MM.1S (cell line): ENCODE measurements around the gene PGBD5.

Source experiments
- DNase-seq: peaks from one replicate; pipeline ENCODE4 v3.0.0-alpha.2; 2015
- H2AFZ ChIP-seq: fragments of 300-600 bp; sonication (generic); 2 replicates; pipeline ENCODE4 v1.6.0; 2016; ENCODE audit warnings: antibody characterized with exemption, low read length
- H3F3A ChIP-seq: fragments of 300-600 bp; sonication (generic); 2 replicates; pipeline ENCODE4 v1.6.1; 2016; ENCODE audit warnings: mild to moderate bottlenecking, antibody characterized with exemption, low read length, moderate library complexity, mixed read lengths; ENCODE audit not compliant: insufficient read depth
- H3K27ac ChIP-seq: fragments of 300-600 bp; sonication (generic); 2 replicates; pipeline ENCODE4 v1.5.1; 2016; ENCODE audit warnings: mild to moderate bottlenecking, low read length
- H3K27me3 ChIP-seq: fragments of 300-600 bp; sonication (generic); replicated peaks from 2 replicates; pipeline ENCODE4 v1.6.0; 2016; ENCODE audit warnings: low read length; ENCODE audit not compliant: insufficient read depth
- H3K36me3 ChIP-seq: fragments of 300-600 bp; sonication (generic); replicated peaks from 2 replicates; pipeline ENCODE4 v1.6.1; 2016; ENCODE audit warnings: mild to moderate bottlenecking, low read length, mixed read lengths; ENCODE audit not compliant: insufficient read depth
- H3K4me1 ChIP-seq: fragments of 300-600 bp; sonication (generic); 2 replicates; pipeline ENCODE4 v1.6.1; 2016; ENCODE audit warnings: low read length, mixed read lengths
- H3K4me2 ChIP-seq: fragments of 300-600 bp; sonication (generic); 2 replicates; pipeline ENCODE4 v1.6.0; 2016; ENCODE audit warnings: low read depth, low read length
- H3K4me3 ChIP-seq: fragments of 300-600 bp; sonication (generic); 2 replicates; pipeline ENCODE4 v1.5.1; 2016; ENCODE audit warnings: low read length, mixed read lengths
- H3K79me2 ChIP-seq: fragments of 300-600 bp; sonication (generic); 2 replicates; pipeline ENCODE4 v1.6.1; 2016; ENCODE audit warnings: mixed run types, low read length, mixed read lengths
- H3K9ac ChIP-seq: fragments of 300-600 bp; sonication (generic); 2 replicates; pipeline ENCODE4 v1.6.1; 2016; ENCODE audit warnings: low read length, mixed read lengths
- H3K9me2 ChIP-seq: fragments of 300-600 bp; sonication (generic); replicated peaks from 2 replicates; pipeline ENCODE4 v1.6.1; 2016; ENCODE audit warnings: mild to moderate bottlenecking, low read length, mixed read lengths; ENCODE audit not compliant: insufficient read depth
- H3K9me3 ChIP-seq: fragments of 300-600 bp; sonication (generic); replicated peaks from 2 replicates; pipeline ENCODE4 v1.6.1; 2016; ENCODE audit warnings: mild to moderate bottlenecking, low read length, mixed read lengths; ENCODE audit not compliant: insufficient read depth
- H4K20me1 ChIP-seq: fragments of 300-600 bp; sonication (generic); 2 replicates; pipeline ENCODE4 v1.6.1; 2016; ENCODE audit warnings: mild to moderate bottlenecking, low read length, moderate library complexity, mixed read lengths; ENCODE audit not compliant: insufficient read depth
- EZH2 ChIP-seq: fragments of 300-600 bp; sonication (generic); optimal IDR thresholded peaks from 2 replicates; pipeline ENCODE3; 2017; ENCODE audit warnings: low read depth, mild to moderate bottlenecking, antibody characterized with exemption, low read length, mixed read lengths
- EZH2phosphoT487 ChIP-seq: fragments of 300-600 bp; sonication (generic); IDR thresholded peaks from 2 replicates; pipeline ENCODE4 v1.6.1; 2018; ENCODE audit warnings: antibody characterized with exemption, low read length
- TF ChIP-seq, protein P1 (sequence below): fragments of 300-600 bp; sonication (generic); IDR thresholded peaks from 2 replicates; pipeline ENCODE4 v1.5.1; 2016; ENCODE audit warnings: antibody characterized with exemption, low read length, mixed read lengths

The PGBD5 gene

GRCh38 chr1:230352537-230352936, 73.6 kb downstream of the PGBD5 start:
- Histone ChIP-seq H3K9ac (no peak overlapping the region), H3K27me3 (no peaks in the 10 kb centered on the region), H3K4me1 (no peaks in the 10 kb centered on the region), H3K4me2 (no peak overlapping the region), H3K4me3 (no peak overlapping the region), H3K9me2 (no peaks in the 10 kb centered on the region), H3K79me2 (no peaks in the 10 kb centered on the region), H3K27ac (no peak overlapping the region), H2AFZ (no peak overlapping the region), H3F3A (no peaks in the 10 kb centered on the region), H3K9me3 (no peaks in the 10 kb centered on the region), H3K36me3 (no peaks in the 10 kb centered on the region), H4K20me1 (no peaks in the 10 kb centered on the region)
- no peak for TF ChIP-seq EZH2
- TF ChIP-seq, protein P1, sequence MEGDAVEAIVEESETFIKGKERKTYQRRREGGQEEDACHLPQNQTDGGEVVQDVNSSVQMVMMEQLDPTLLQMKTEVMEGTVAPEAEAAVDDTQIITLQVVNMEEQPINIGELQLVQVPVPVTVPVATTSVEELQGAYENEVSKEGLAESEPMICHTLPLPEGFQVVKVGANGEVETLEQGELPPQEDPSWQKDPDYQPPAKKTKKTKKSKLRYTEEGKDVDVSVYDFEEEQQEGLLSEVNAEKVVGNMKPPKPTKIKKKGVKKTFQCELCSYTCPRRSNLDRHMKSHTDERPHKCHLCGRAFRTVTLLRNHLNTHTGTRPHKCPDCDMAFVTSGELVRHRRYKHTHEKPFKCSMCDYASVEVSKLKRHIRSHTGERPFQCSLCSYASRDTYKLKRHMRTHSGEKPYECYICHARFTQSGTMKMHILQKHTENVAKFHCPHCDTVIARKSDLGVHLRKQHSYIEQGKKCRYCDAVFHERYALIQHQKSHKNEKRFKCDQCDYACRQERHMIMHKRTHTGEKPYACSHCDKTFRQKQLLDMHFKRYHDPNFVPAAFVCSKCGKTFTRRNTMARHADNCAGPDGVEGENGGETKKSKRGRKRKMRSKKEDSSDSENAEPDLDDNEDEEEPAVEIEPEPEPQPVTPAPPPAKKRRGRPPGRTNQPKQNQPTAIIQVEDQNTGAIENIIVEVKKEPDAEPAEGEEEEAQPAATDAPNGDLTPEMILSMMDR: no peak
- TF ChIP-seq EZH2phosphoT487: no peak
- no peak for DNase-seq

GRCh38 chr1:230351983-230352382, 74.1 kb downstream of the PGBD5 start:
- Histone ChIP-seq H2AFZ (no peak overlapping the region), H3K79me2 (no peaks in the 10 kb centered on the region), H3K36me3 (no peaks in the 10 kb centered on the region), H3K9me2 (no peaks in the 10 kb centered on the region), H3K4me2 (no peak overlapping the region), H3K4me1 (no peaks in the 10 kb centered on the region), H4K20me1 (no peaks in the 10 kb centered on the region), H3K27ac (no peak overlapping the region), H3K9ac (no peak overlapping the region), H3K27me3 (no peaks in the 10 kb centered on the region), H3F3A (no peaks in the 10 kb centered on the region), H3K9me3 (no peaks in the 10 kb centered on the region), H3K4me3 (no peak overlapping the region)
- no peak for DNase-seq
- TF ChIP-seq EZH2phosphoT487 (no peak), EZH2 (no peak)
- TF ChIP-seq, protein P1: no peak

GRCh38 chr1:230351514-230351913, 74.6 kb downstream of the PGBD5 start:
- DNase-seq: no peak
- H3K27me3 ChIP-seq: no peaks in the 10 kb centered on the region

More at GRCh38 chr1:230351514-230351913, 74.6 kb downstream of the PGBD5 start:
- no peak overlapping the region for H3K4me2 ChIP-seq
- no peaks in the 10 kb centered on the region for H3F3A ChIP-seq
- no peaks in the 10 kb centered on the region for H3K36me3 ChIP-seq
- H3K9me2 ChIP-seq: no peaks in the 10 kb centered on the region
- no peak overlapping the region for H3K4me3 ChIP-seq
- no peak for TF ChIP-seq EZH2phosphoT487
- TF ChIP-seq, protein P1: no peak
- no peak for TF ChIP-seq EZH2
- H3K4me1 ChIP-seq: no peaks in the 10 kb centered on the region
- no peaks in the 10 kb centered on the region for H3K79me2 ChIP-seq
- no peak overlapping the region for H3K9ac ChIP-seq
- no peaks in the 10 kb centered on the region for H3K9me3 ChIP-seq
- H2AFZ ChIP-seq: no peak overlapping the region
- no peak overlapping the region for H3K27ac ChIP-seq
- H4K20me1 ChIP-seq: no peaks in the 10 kb centered on the region
